GM18505 (cell line): ENCODE results near the gene WWC2.
"Not testable (repeated sequence)": the region's sequence is repeated elsewhere in the genome, so short reads cannot be mapped to it uniquely, and the experiment has no call there.

Experiments used
- ATAC-seq: cut with Tn5 transposase; IDR thresholded peaks from one replicate; pipeline ENCODE4 v1.9.1; 2021; ENCODE audit not compliant: unreplicated experiment
- POLR2A ChIP-seq: IDR thresholded peaks from 4 replicates; pipeline ENCODE4 v1.6.1; 2011; ENCODE audit warnings: borderline replicate concordance; ENCODE audit not compliant: insufficient read depth, insufficient read length; ENCODE audit errors: extremely low read depth

The WWC2 gene

GRCh38 chr4:183314336-183314735 lies 215.3 kb downstream of the WWC2 start:
- no peak for ATAC-seq
- TF ChIP-seq POLR2A: no peak

- no peak for ATAC-seq
- TF ChIP-seq POLR2A: no peak
Measured at GRCh38 chr4:183314806-183315205, 215.7 kb downstream of the WWC2 start.

GRCh38 chr4:183318656-183319055 lies 219.6 kb downstream of the WWC2 start:
- no peak for ATAC-seq
- no peak for TF ChIP-seq POLR2A

GRCh38 chr4:183320211-183321059 lies 221.4 kb downstream of the WWC2 start, which contains the start of gene CLDN22:
Gene CLDN22, minus strand, starts transcription at chr4:183320276. Its CDS starts 58 bp downstream, at chr4:183320218.
- ATAC-seq: no peak
- TF ChIP-seq POLR2A: no peak

- ATAC-seq: no peak
- TF ChIP-seq POLR2A: no peak
Measured at GRCh38 chr4:183321079-183321478, 222.0 kb downstream of the WWC2 start.

- ATAC-seq: no peak
- TF ChIP-seq POLR2A: no peak
Measured at GRCh38 chr4:183321516-183321915, 222.5 kb downstream of the WWC2 start.

- no peak for ATAC-seq
- TF ChIP-seq POLR2A: no peak
Measured at GRCh38 chr4:183322326-183322725, 223.3 kb downstream of the WWC2 start, which contains the start of gene CLDN24. Gene CLDN24, minus strand, starts transcription at chr4:183322426. Its CDS starts 0 bp downstream, at chr4:183322426.

GRCh38 chr4:183323295-183323694 lies 224.2 kb downstream of the WWC2 start:
- no peak for ATAC-seq
- TF ChIP-seq POLR2A: no peak

GRCh38 chr4:183324056-183324455 lies 225.0 kb downstream of the WWC2 start:
- not testable (repeated sequence) for ATAC-seq

- ATAC-seq: no peak
- TF ChIP-seq POLR2A: no peak
Measured at GRCh38 chr4:183324619-183325018, 225.6 kb downstream of the WWC2 start.

GRCh38 chr4:183326387-183326786 lies 227.3 kb downstream of the WWC2 start:
- not testable (repeated sequence) for ATAC-seq

GRCh38 chr4:183326853-183327252 lies 227.8 kb downstream of the WWC2 start:
- no peak for TF ChIP-seq POLR2A
- no peak for ATAC-seq

GRCh38 chr4:183327827-183328226 lies 228.8 kb downstream of the WWC2 start:
- no peak for TF ChIP-seq POLR2A
- ATAC-seq: no peak

- no peak for ATAC-seq
- no peak for TF ChIP-seq POLR2A
Measured at GRCh38 chr4:183328832-183329231, 229.8 kb downstream of the WWC2 start.
